A673 (cell line): ENCODE results near the gene MAB21L4. TPM values are rescaled to one million over a fixed set of nuclear protein-coding genes. Genes with fewer than 3 reads are reported as not detected.

Experiments used
- BruUV-seq: library from RNA; stranded (reverse); fragments of 400-500 nt; replicated peaks from 2 replicates; lab custom pipeline; 2021; lab: Mats Ljungman, UMichigan
- CTCF ChIA-PET: fragments of 300-600 bp; sonication (Branson Sonifier 250); formaldehyde crosslinking; loops from one replicate; lab custom pipeline; 2022; ENCODE audit warnings: antibody characterized with exemption; lab: Charles Lee
- POLR2A ChIA-PET: fragments of 300-600 bp; sonication (Branson Sonifier 250); formaldehyde crosslinking; loops from one replicate; lab custom pipeline; 2022; ENCODE audit warnings: antibody characterized with exemption; ENCODE audit not compliant: low non-redundant PET; lab: Charles Lee
- DNase-seq: peaks from one replicate; pipeline ENCODE4 v3.0.0-alpha.2; 2015; ENCODE audit warnings: low spot score
- H3K27ac ChIP-seq: fragments of 200-600 bp; sonication (generic); 2 replicates; pipeline ENCODE4 v1.5.1; 2016; ENCODE audit warnings: mixed run types, low read depth, mild to moderate bottlenecking, mixed read lengths, antibody characterized with exemption, low read length; ENCODE audit not compliant: poor library complexity, severe bottlenecking
- H3K27me3 ChIP-seq: fragments of 200-600 bp; sonication (generic); replicated peaks from 2 replicates; pipeline ENCODE4 v1.6.1; 2017; ENCODE audit warnings: mixed run types, low read depth, mild to moderate bottlenecking, mixed read lengths, antibody characterized with exemption, low read length; ENCODE audit not compliant: insufficient read depth, poor library complexity
- H3K36me3 ChIP-seq: fragments of 200-600 bp; sonication (generic); 2 replicates; pipeline ENCODE4 v1.6.1; 2016; ENCODE audit warnings: mixed run types, mild to moderate bottlenecking, mixed read lengths, antibody characterized with exemption, low read length; ENCODE audit not compliant: insufficient read depth, poor library complexity, severe bottlenecking
- H3K4me1 ChIP-seq: fragments of 200-600 bp; sonication (generic); 2 replicates; pipeline ENCODE4 v1.6.1; 2017; ENCODE audit warnings: mixed run types, mild to moderate bottlenecking, mixed read lengths, antibody characterized with exemption, low read length; ENCODE audit not compliant: insufficient read depth, poor library complexity, severe bottlenecking
- H3K4me3 ChIP-seq: fragments of 200-600 bp; sonication (generic); 2 replicates; pipeline ENCODE4 v1.5.1; 2016; ENCODE audit warnings: low read depth, mixed run types, mild to moderate bottlenecking, mixed read lengths, low read length; ENCODE audit not compliant: poor library complexity, severe bottlenecking
- H3K9me3 ChIP-seq: fragments of 200-600 bp; sonication (generic); 2 replicates; pipeline ENCODE4 v1.6.1; 2016; ENCODE audit warnings: mixed run types, low read depth, mild to moderate bottlenecking, mixed read lengths, antibody characterized with exemption, low read length; ENCODE audit not compliant: poor library complexity, severe bottlenecking
- CTCF ChIP-seq: fragments of 300-800, 200-600 bp; sonication (generic); conservative IDR thresholded peaks from 2 replicates; pipeline ENCODE4 v1.5.1; 2017; ENCODE audit warnings: low read depth, mild to moderate bottlenecking, antibody characterized with exemption, low read length, moderate library complexity, mixed read lengths
- EZH2 ChIP-seq: fragments of 200-600 bp; sonication (generic); IDR thresholded peaks from 2 replicates; pipeline ENCODE4 v1.6.1; 2017; ENCODE audit warnings: borderline replicate concordance, low read depth, mild to moderate bottlenecking, mixed read lengths, antibody characterized with exemption, low read length; ENCODE audit not compliant: poor library complexity, severe bottlenecking
- intact Hi-C: fragments of 100-400 bp; cut with micrococcal nuclease; formaldehyde crosslinking; loops from one replicate; pipeline ENCODE4 v1.10.0; 2022; ENCODE audit not compliant: unreplicated experiment
- total RNA-seq: library from RNA; stranded (reverse); gene quantifications from 2 replicates; pipeline ENCODE4 v1.2.3, GENCODE V29; 2021

Gene MAB21L4
- total RNA-seq, 1 experiment from 2014 or later = not detected

DNA sequence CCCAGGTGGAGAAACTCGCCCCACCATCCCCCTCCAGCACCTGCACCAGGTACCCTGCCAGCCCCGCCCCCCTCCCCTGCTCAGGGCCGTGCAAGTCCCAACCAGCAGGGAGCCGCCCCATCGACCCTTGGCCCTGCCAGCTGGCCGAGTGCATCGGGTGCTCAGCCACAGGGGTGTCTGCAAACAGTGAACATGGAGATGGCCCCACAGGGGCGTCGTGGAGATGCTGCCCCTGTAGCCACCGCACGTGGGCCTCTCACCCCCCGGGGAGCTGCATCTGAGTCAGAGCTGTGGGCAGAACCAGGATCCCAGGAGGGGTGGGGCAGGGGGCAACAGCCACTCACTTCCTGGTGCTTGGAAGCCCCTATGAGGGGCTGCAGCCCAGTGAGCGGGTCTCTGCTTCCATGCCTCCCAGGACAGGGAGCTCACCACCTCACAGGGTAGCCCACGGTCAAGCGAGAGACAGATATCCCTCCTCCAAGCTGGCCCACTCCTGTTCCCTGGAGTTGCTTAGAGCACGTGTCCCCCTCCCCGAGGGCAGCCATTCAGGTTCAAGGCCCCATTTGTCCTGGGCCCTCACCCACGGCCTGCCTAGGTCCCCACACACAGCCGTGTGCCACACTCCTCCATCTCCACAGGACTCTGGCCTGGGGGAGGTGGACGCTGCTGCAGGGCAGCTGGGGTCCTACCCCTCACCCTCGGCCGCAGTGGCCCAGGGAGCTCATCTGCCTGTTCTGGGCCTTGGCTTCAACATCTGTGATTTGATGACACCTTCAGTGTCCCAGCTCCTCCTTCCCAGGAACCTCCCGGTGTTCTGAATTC is 1.1 kb upstream of the MAB21L4 start:
- no peaks in the 10 kb centered on the region for H3K27me3 ChIP-seq
- no peak overlapping the region for H3K4me3 ChIP-seq
- no peaks in the 10 kb centered on the region for H3K4me1 ChIP-seq
- DNase-seq = no peak
- ChIA-PET POLR2A (no interaction called here), CTCF (no interaction called here)
- H3K9me3 ChIP-seq = no peaks in the 10 kb centered on the region
- no peaks in the 10 kb centered on the region for H3K36me3 ChIP-seq
- no peak overlapping the region for H3K27ac ChIP-seq
- intact Hi-C loops = no loop called here
- BruUV-seq = no TSS peak
- no peak for TF ChIP-seq EZH2
- TF ChIP-seq CTCF = no peak

DNA sequence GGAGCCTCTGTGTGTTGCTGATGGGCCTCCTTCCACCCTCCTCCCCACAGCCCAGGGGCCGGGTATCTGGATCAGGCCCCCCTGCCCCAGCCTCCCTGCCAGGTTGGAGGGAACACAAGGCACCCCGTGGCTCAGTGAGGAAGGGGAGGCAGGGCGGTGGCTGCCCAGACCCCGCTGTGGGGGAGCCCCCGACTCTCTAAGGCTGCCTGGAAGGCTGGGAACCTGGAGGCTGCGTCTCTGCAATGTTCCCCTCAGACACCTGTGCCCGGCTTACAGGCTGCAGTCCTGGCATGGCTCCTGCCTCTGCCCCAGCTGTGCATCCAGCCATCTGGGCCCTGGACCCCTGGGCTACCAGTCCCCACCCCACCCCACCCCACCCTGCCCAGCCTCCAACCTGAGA is 438 bp upstream of the MAB21L4 start:
- no TSS peak for BruUV-seq
- no peak for DNase-seq
- no peak for TF ChIP-seq EZH2
- no peak for TF ChIP-seq CTCF
- Histone ChIP-seq H3K9me3 (no peaks in the 10 kb centered on the region), H3K36me3 (no peaks in the 10 kb centered on the region), H3K27ac (no peak overlapping the region), H3K4me3 (no peak overlapping the region), H3K27me3 (no peaks in the 10 kb centered on the region), H3K4me1 (no peaks in the 10 kb centered on the region)
- POLR2A ChIA-PET = no interaction called here
- CTCF ChIA-PET = no interaction called here
- intact Hi-C loops = no loop called here

- ChIA-PET CTCF (no interaction called here), POLR2A (no interaction called here)
- H3K9me3 ChIP-seq = no peaks in the 10 kb centered on the region
- no peaks in the 10 kb centered on the region for H3K36me3 ChIP-seq
- intact Hi-C loops = no loop called here
- DNase-seq = no peak
- no peak for TF ChIP-seq EZH2
- TF ChIP-seq CTCF = no peak
- H3K27ac ChIP-seq = no peak overlapping the region
- no peaks in the 10 kb centered on the region for H3K27me3 ChIP-seq
- BruUV-seq = no TSS peak
- H3K4me1 ChIP-seq = no peaks in the 10 kb centered on the region
- no peak overlapping the region for H3K4me3 ChIP-seq
Observed at GRCh38 chr2:240894836-240895558, 959 bp downstream of the MAB21L4 start.
